Calu3 (cell line): ENCODE measurements around the gene PXMP2. TPM values are rescaled to one million over a fixed set of nuclear protein-coding genes. Genes with fewer than 3 reads are reported as not detected.

ENCODE experiments used
- BruUV-seq: library from RNA; stranded (reverse); fragments of 400-500 nt; replicated peaks from 2 replicates; lab custom pipeline; 2021; lab: Mats Ljungman, UMichigan
- CTCF ChIA-PET: fragments of 300-600 bp; sonication (Branson Sonifier 250); formaldehyde crosslinking; loops from one replicate; lab custom pipeline; 2022; ENCODE audit warnings: antibody characterized with exemption; lab: Charles Lee
- DNase-seq: peaks from one replicate; pipeline ENCODE4 v3.0.0; 2022
- H3K27ac Mint-ChIP-seq: one replicate; pipeline ENCODE4 v1.8.0; 2022; ENCODE audit warnings: mixed read lengths; ENCODE audit not compliant: unreplicated experiment
- H3K27me3 Mint-ChIP-seq: one replicate; pipeline ENCODE4 v1.8.0; 2022; ENCODE audit warnings: mixed read lengths; ENCODE audit not compliant: unreplicated experiment
- H3K36me3 Mint-ChIP-seq: one replicate; pipeline ENCODE4 v1.8.0; 2022; ENCODE audit warnings: mild to moderate bottlenecking, moderate library complexity, mixed read lengths; ENCODE audit not compliant: insufficient read depth, unreplicated experiment
- H3K4me1 Mint-ChIP-seq: one replicate; pipeline ENCODE4 v1.8.0; 2022; ENCODE audit warnings: mild to moderate bottlenecking, low read depth, mixed read lengths; ENCODE audit not compliant: unreplicated experiment
- H3K4me3 Mint-ChIP-seq: one replicate; pipeline ENCODE4 v1.8.0; 2022; ENCODE audit warnings: mild to moderate bottlenecking, low read depth, moderate library complexity, mixed read lengths; ENCODE audit not compliant: unreplicated experiment
- H3K9me3 Mint-ChIP-seq: one replicate; pipeline ENCODE4 v1.8.0; 2022; ENCODE audit warnings: low read depth, mixed read lengths; ENCODE audit not compliant: unreplicated experiment
- CTCF ChIP-seq: fragments of 200-600 bp; IDR thresholded peaks from one replicate; pipeline ENCODE4 v1.8.0; 2022; ENCODE audit warnings: antibody characterized with exemption; ENCODE audit not compliant: unreplicated experiment
- intact Hi-C: fragments of 100-400 bp; cut with micrococcal nuclease; formaldehyde crosslinking; loops from one replicate; pipeline ENCODE4 v1.10.0; 2022; ENCODE audit not compliant: unreplicated experiment
- total RNA-seq: library from RNA; stranded (reverse); gene quantifications from 2 replicates; pipeline ENCODE4 v1.2.3, GENCODE V29; 2022

The PXMP2 gene
- total RNA-seq, 1 experiment from 2014 or later = 41.9 TPM

DNA sequence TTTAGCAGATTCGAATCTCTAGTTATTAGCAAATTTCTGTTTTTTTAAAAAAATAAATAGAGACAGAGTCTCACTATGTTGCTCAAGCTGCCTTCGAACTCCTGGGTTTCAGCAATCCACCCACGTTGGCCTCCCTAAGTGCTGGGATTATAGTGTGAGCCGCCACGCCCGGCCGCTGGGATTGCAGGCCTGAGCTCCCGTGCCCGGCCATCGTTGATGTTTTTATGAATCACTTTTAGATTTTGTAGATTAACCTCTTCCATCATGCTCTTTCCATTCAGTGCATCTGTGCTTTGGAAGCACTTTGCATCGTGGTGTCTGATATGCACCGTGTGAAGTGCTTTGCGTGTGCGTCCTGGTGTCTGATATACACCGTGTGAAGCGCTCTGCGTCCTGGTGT lies 44.2 kb downstream of the PXMP2 start:
- no peak for TF ChIP-seq CTCF
- Mint-ChIP-seq H3K9me3 (peaks cover 2% of the 10 kb centered on the region), H3K4me1 (no peaks in the 10 kb centered on the region), H3K27me3 (no peaks in the 10 kb centered on the region), H3K36me3 (peaks cover 96% of the 10 kb centered on the region), H3K27ac (no peak overlapping the region), H3K4me3 (no peak overlapping the region)
- intact Hi-C loops = no loop called here
- DNase-seq = no peak
- no TSS peak for BruUV-seq
- CTCF ChIA-PET = interaction anchor here (0.9 kb wide), 1 partner anchor 11 kb away, joined by 4 read pairs; no protein-coding TSS in a partner anchor

DNA sequence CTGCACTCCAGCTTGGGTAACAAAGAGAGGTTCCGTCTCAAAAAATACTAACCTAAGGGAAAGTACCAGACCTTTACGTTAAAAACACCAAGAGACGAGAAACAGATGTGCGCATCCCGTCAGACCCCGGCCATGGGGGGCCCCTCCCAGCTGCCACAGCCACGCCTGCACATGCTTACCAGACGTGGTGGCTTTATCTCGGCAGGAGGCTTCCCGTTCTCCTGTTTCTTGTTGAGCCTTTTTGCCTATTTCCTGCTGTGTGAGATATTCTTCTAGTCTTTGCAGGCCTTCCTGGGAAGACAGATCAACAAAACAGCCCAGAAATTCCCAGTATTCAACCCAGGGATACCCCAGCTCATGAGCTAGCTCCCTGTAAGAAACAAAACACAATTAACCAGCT lies 46.8 kb downstream of the PXMP2 start:
- Mint-ChIP-seq H3K36me3 (peaks cover 96% of the 10 kb centered on the region), H3K27me3 (no peaks in the 10 kb centered on the region), H3K4me1 (no peaks in the 10 kb centered on the region), H3K27ac (no peak overlapping the region), H3K9me3 (peaks cover 2% of the 10 kb centered on the region), H3K4me3 (no peak overlapping the region)
- TF ChIP-seq CTCF = no peak
- CTCF ChIA-PET = no interaction called here
- intact Hi-C loops = no loop called here
- no TSS peak for BruUV-seq
- no peak for DNase-seq

GRCh38 chr12:132735496-132735895 lies 48.1 kb downstream of the PXMP2 start:
- CTCF ChIA-PET = no interaction called here
- BruUV-seq = no TSS peak
- H3K36me3 Mint-ChIP-seq = peaks cover 96% of the 10 kb centered on the region

GRCh38 chr12:132736378-132736777 lies 49.0 kb downstream of the PXMP2 start:
- no peak for DNase-seq
- H3K4me3 Mint-ChIP-seq = no peak overlapping the region
- no TSS peak for BruUV-seq
- no peak overlapping the region for H3K27ac Mint-ChIP-seq
- CTCF ChIA-PET = no interaction called here
- no peaks in the 10 kb centered on the region for H3K4me1 Mint-ChIP-seq
- H3K36me3 Mint-ChIP-seq = peaks cover 96% of the 10 kb centered on the region
- TF ChIP-seq CTCF = no peak
- no peaks in the 10 kb centered on the region for H3K27me3 Mint-ChIP-seq
- intact Hi-C loops = no loop called here
- H3K9me3 Mint-ChIP-seq = peaks cover 2% of the 10 kb centered on the region

More at GRCh38 chr12:132735496-132735895, 48.1 kb downstream of the PXMP2 start:
- Mint-ChIP-seq H3K27me3 (no peaks in the 10 kb centered on the region), H3K27ac (no peak overlapping the region), H3K9me3 (peaks cover 2% of the 10 kb centered on the region), H3K4me3 (no peak overlapping the region), H3K4me1 (no peaks in the 10 kb centered on the region)
- no peak for DNase-seq
- no peak for TF ChIP-seq CTCF
- intact Hi-C loops = no loop called here
